Right lobe of liver (tissue), 6 donors: Measurements from ENCODE around the gene SLC10A2. TPM values are rescaled to one million over a fixed set of nuclear protein-coding genes. Genes with fewer than 3 reads are reported as not detected.

Experiments used
- ATAC-seq, 4 donors: fragments of 200-7000 bp; cut with Tn5 transposase; one replicate each; pipeline ENCODE4 v1.9.1; 2020; ENCODE audit warnings: mild to moderate bottlenecking in 4 of 4, moderate library complexity in 4 of 4
- DNase-seq, 3 donors: peaks; one replicate each; pipeline ENCODE4 v3.0.0-alpha.2; 2020
- H3K27ac ChIP-seq, 3 donors: fragments of 200-600 bp; one replicate each; pipeline ENCODE4 v1.8.0; 2022
- H3K27me3 ChIP-seq, 2 donors: fragments of 200-600 bp; one replicate each; pipeline ENCODE4 v1.8.0; 2022
- H3K36me3 ChIP-seq, 4 donors: fragments of 200-600 bp; sonication (generic) in 1 of 4; one replicate each; pipeline versions ENCODE4 v1.5.1 to v1.8.0; 2017 to 2022; ENCODE audit warnings: control low read depth in 1 of 4
- H3K4me1 ChIP-seq, 4 donors: fragments of 200-600 bp; sonication (generic) in 1 of 4; one replicate each; pipeline versions ENCODE4 v1.5.1 to v1.8.0; 2017 to 2022; ENCODE audit warnings: control low read depth in 1 of 4
- H3K4me3 ChIP-seq, 3 donors: fragments of 200-600 bp; one replicate each; pipeline ENCODE4 v1.8.0; 2022
- H3K9me3 ChIP-seq, 4 donors: fragments of 200-600 bp; sonication (generic) in 1 of 4; one replicate each; pipeline versions ENCODE4 v1.5.1 to v1.8.0; 2017 to 2022; ENCODE audit warnings: control low read depth in 1 of 4
- CTCF ChIP-seq, 4 donors: fragments of 200-600 bp in 3 of 4; fragments of 450-650 bp in 1 of 4; IDR thresholded peaks; one replicate each; pipeline versions ENCODE4 v1.5.1 to v1.8.0; 2016 to 2022; ENCODE audit warnings: antibody characterized with exemption in 4 of 4, mild to moderate bottlenecking in 2 of 4
- POLR2A ChIP-seq: fragments of 450-650 bp; IDR thresholded peaks from one replicate; pipeline ENCODE4 v1.6.1; 2017; ENCODE audit warnings: antibody characterized with exemption, mild to moderate bottlenecking
- WGBS: methylation state at CpG from one replicate; pipeline ENCODE4 v1.1.6; 2018; ENCODE audit warnings: low coverage, low lambda C conversion rate; ENCODE audit not compliant: insufficient coverage; ENCODE audit errors: missing lambda C conversion rate; 5-methylcytosine and 5-hydroxymethylcytosine counted together
- intact Hi-C, 2 donors: fragments of 100-400 bp; cut with DNase I; formaldehyde crosslinking; loops; one replicate each; pipeline versions ENCODE4 v1.11.2 to v1.14.1; 2022
- total RNA-seq, 6 experiments: library from RNA; depleted of rRNA in 2 of 6; stranded (reverse); fragments of >200 nt in 2 of 6; fragmentation: NEBNext Ultra II Directional in 3 of 6; extraction: Animal tissue kit (Norgen Biotek cat#: 25700) in 3 of 6; gene quantifications; one replicate each; pipeline versions ENCODE4 v1.1.0 to v1.2.4, GENCODE V29; 2016 to 2023
- donor health status: DM: no; HTN: yes; CAD: no.
- donor health status: DM: no; HTN: no; CAD: no.
- donor health status: DM: no; HTN: no; CAD: no.
- donor health status: DM: no; HTN: yes; CAD: no.
- donor health status: DM: no; HTN: yes; CAD: no.

SLC10A2 gene
- total RNA-seq, 6 experiments from 2014 or later: not detected

- intact Hi-C loops: no loop called here
- no peaks in the 10 kb centered on the region for H3K27me3 ChIP-seq
- 42% methylated on average over 1 of the region's 1 CpG for WGBS
- H3K4me1 ChIP-seq: no peaks in the 10 kb centered on the region
- no peak for ATAC-seq
- H3K27ac ChIP-seq: no peak overlapping the region
- TF ChIP-seq CTCF (IDR thresholded peaks at IDR 0.05) (no peak), POLR2A (no peak)
- no peak for DNase-seq
- H3K9me3 ChIP-seq: no peaks in the 10 kb centered on the region
- no peak overlapping the region for H3K4me3 ChIP-seq
- H3K36me3 ChIP-seq: no peaks in the 10 kb centered on the region
Observed at GRCh38 chr13:103040006-103040405, 26.2 kb downstream of the SLC10A2 start.

GRCh38 chr13:103039183-103039582 is 27.0 kb downstream of the SLC10A2 start:
- Histone ChIP-seq H3K27me3 (no peaks in the 10 kb centered on the region), H3K27ac (no peak overlapping the region), H3K4me1 (no peaks in the 10 kb centered on the region), H3K36me3 (no peaks in the 10 kb centered on the region), H3K4me3 (no peak overlapping the region), H3K9me3 (no peaks in the 10 kb centered on the region)
- ATAC-seq (no peak), DNase-seq (no peak)
- TF ChIP-seq POLR2A: no peak
- TF ChIP-seq CTCF (IDR thresholded peaks at IDR 0.05): no peak
- 22% methylated on average over 2 of the region's 2 CpGs for WGBS
- intact Hi-C loops: no loop called here

- DNase-seq (no peak), ATAC-seq (no peak)
- intact Hi-C loops: no loop called here
- Histone ChIP-seq H3K36me3 (no peaks in the 10 kb centered on the region), H3K27ac (no peak overlapping the region), H3K9me3 (no peaks in the 10 kb centered on the region), H3K4me1 (no peaks in the 10 kb centered on the region), H3K4me3 (no peak overlapping the region), H3K27me3 (no peaks in the 10 kb centered on the region)
- WGBS: 59% methylated on average over 1 of the region's 1 CpG
- TF ChIP-seq CTCF (IDR thresholded peaks at IDR 0.05): no peak
Observed at GRCh38 chr13:103036268-103036667, 29.9 kb downstream of the SLC10A2 start.

DNA sequence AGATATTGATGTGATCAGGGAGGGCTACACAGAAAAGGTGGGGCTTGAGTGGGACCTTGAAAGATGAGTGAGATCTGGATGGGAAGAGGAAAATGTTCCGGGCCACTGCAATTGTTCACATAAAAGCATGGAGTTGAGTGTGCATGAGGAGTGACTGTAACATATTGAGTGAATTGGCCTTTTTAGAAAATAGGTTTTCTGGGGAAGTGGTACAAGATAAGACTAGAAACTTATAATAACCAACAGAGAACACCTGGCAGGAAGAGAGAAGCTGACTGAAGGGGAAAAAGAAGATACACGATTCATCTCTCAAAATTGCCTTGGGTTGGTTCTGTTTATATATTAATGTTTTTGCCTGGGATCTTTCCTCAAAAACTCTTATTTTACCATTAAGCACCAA is 32.2 kb downstream of the SLC10A2 start:
- Histone ChIP-seq H3K27ac (no peak overlapping the region), H3K27me3 (no peaks in the 10 kb centered on the region), H3K9me3 (no peaks in the 10 kb centered on the region), H3K36me3 (no peaks in the 10 kb centered on the region), H3K4me1 (no peaks in the 10 kb centered on the region), H3K4me3 (no peak overlapping the region)
- WGBS: 66% methylated on average over 2 of the region's 2 CpGs
- intact Hi-C loops: no loop called here
- TF ChIP-seq POLR2A (no peak), CTCF (IDR thresholded peaks at IDR 0.05) (no peak)
- ATAC-seq: no peak
- DNase-seq: no peak

GRCh38 chr13:103031332-103031873 is 34.8 kb downstream of the SLC10A2 start:
- TF ChIP-seq POLR2A: no peak
- no peak for TF ChIP-seq CTCF (IDR thresholded peaks at IDR 0.05)
- intact Hi-C loops: no loop called here
- H3K4me3 ChIP-seq: no peak overlapping the region
- no peaks in the 10 kb centered on the region for H3K4me1 ChIP-seq
- no peaks in the 10 kb centered on the region for H3K9me3 ChIP-seq
- H3K27ac ChIP-seq: no peak overlapping the region
- H3K27me3 ChIP-seq: no peaks in the 10 kb centered on the region
- DNase-seq (no peak), ATAC-seq (no peak)
- 25% methylated on average over 2 of the region's 2 CpGs for WGBS
- no peaks in the 10 kb centered on the region for H3K36me3 ChIP-seq
